Thoracic aorta (tissue), 2 donors: ENCODE results near the gene CHN2. TPM values are rescaled to one million over a fixed set of nuclear protein-coding genes. Genes with fewer than 3 reads are reported as not detected.

ENCODE experiments used
- ATAC-seq: fragments of 150-250 bp; one replicate; pipeline ENCODE4 v1.8.0; 2017; ENCODE audit warnings: low read depth; ENCODE audit not compliant: insufficient number of reproducible peaks, low FRiP score
- DNase-seq: peaks from one replicate; pipeline ENCODE4 v3.0.0-alpha.2; 2020; ENCODE audit warnings: low spot score
- H3K27ac ChIP-seq, 2 donors: fragments of 200-600 bp; sonication (generic); 1 replicate in 1 of 2; 2 replicates in 1 of 2; pipeline ENCODE4 v1.5.1; 2016; ENCODE audit warnings: mild to moderate bottlenecking in 2 of 2, moderate library complexity in 2 of 2
- H3K27me3 ChIP-seq: fragments of 200-600 bp; sonication (generic); replicated peaks from 2 replicates; pipeline ENCODE4 v1.6.0; 2016; ENCODE audit warnings: mild to moderate bottlenecking; ENCODE audit not compliant: insufficient read depth
- H3K36me3 ChIP-seq: fragments of 200-600 bp; sonication (generic); one replicate; pipeline ENCODE4 v1.5.1; 2016
- H3K4me1 ChIP-seq, 2 donors: fragments of 200-600 bp; sonication (generic); 1 replicate in 1 of 2; 2 replicates in 1 of 2; pipeline versions ENCODE4 v1.5.1 to v1.6.0; 2016; ENCODE audit warnings: low read depth in 2 of 2, mild to moderate bottlenecking in 1 of 2; ENCODE audit not compliant: control insufficient read depth in 1 of 2
- H3K4me3 ChIP-seq: fragments of 200-600 bp; sonication (generic); 2 replicates; pipeline ENCODE4 v1.5.1; 2016; ENCODE audit warnings: mild to moderate bottlenecking
- H3K9me3 ChIP-seq: fragments of 200-600 bp; sonication (generic); 2 replicates; pipeline ENCODE4 v1.5.1; 2016
- total RNA-seq, 2 donors: library from RNA; depleted of rRNA; stranded (reverse); fragments of >200 nt; gene quantifications; one replicate each; pipeline versions ENCODE4 v1.1.0 to v1.2.3, GENCODE V29; 2016
- TF ChIP-seq, protein P1 (sequence below): fragments of 200-600 bp; sonication (generic); IDR thresholded peaks from one replicate; pipeline ENCODE4 v1.5.1; 2019; ENCODE audit warnings: antibody characterized with exemption

Gene CHN2
- total RNA-seq, 2 donors from 2014 or later: 22.6 to 44.7 TPM

- TF ChIP-seq, protein P1, sequence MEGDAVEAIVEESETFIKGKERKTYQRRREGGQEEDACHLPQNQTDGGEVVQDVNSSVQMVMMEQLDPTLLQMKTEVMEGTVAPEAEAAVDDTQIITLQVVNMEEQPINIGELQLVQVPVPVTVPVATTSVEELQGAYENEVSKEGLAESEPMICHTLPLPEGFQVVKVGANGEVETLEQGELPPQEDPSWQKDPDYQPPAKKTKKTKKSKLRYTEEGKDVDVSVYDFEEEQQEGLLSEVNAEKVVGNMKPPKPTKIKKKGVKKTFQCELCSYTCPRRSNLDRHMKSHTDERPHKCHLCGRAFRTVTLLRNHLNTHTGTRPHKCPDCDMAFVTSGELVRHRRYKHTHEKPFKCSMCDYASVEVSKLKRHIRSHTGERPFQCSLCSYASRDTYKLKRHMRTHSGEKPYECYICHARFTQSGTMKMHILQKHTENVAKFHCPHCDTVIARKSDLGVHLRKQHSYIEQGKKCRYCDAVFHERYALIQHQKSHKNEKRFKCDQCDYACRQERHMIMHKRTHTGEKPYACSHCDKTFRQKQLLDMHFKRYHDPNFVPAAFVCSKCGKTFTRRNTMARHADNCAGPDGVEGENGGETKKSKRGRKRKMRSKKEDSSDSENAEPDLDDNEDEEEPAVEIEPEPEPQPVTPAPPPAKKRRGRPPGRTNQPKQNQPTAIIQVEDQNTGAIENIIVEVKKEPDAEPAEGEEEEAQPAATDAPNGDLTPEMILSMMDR: no peak
- DNase-seq (no peak), ATAC-seq (no peak)
Observed at GRCh38 chr7:29459589-29459988, 265.0 kb downstream of the CHN2 start.

DNA sequence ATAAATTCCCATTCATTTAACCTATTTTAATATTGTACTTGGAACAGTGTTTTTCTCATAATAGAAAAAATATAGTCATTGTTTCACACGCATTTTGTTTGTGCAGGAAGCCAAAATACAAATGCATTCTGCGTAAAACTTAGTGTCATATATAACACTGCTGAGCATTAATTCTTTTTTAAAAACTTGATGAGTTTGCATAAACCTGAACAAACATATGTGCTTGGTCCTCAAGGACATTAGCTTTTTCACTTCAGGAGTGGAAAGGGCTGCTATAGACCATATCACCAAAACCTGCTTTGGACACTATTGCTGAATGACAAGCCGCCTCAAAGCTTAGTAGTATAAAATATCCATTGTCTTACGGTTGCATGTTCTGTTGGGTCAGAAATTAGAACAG, 267.4 kb downstream of the CHN2 start:
- no peak overlapping the region for H3K27ac ChIP-seq
- H3K36me3 ChIP-seq: no peaks in the 10 kb centered on the region
- TF ChIP-seq, protein P1: no peak
- no peak overlapping the region for H3K4me3 ChIP-seq
- H3K4me1 ChIP-seq: no peaks in the 10 kb centered on the region
- ATAC-seq (no peak), DNase-seq (no peak)
- no peaks in the 10 kb centered on the region for H3K9me3 ChIP-seq
- no peaks in the 10 kb centered on the region for H3K27me3 ChIP-seq

More at GRCh38 chr7:29459589-29459988, 265.0 kb downstream of the CHN2 start:
- Histone ChIP-seq H3K4me3 (no peak overlapping the region), H3K4me1 (no peaks in the 10 kb centered on the region), H3K27me3 (no peaks in the 10 kb centered on the region), H3K27ac (no peak overlapping the region), H3K36me3 (no peaks in the 10 kb centered on the region), H3K9me3 (no peaks in the 10 kb centered on the region)

DNA sequence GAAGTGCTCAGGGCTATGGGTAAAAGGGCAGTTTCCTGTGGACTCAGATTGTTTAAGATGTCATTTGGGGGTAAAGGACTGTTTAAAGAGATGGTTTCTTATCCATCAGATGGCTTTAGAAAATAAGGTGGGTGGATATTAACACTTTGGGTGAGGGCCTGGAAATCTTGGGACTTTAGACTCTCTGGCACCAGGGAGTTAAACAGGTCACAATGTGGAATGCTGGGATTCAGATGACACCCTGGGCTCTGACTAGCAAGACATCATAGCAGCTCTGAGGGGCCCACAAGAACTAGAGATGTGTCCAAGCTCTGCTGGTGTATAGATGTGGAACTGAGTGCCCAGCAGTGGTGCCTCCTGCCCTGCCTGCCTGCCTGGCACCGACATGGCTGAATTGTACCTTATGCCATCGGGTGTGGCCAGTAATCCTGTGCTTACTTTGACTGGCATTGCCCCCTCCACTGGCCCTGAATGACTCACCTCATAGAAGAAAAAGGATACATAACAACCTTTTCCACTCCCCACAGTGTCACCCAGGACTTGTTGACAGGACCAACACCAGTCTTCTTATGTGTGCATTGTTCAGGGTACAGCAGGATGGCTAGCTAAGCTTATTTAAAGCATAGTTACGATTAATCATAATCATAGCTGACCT, 269.1 kb downstream of the CHN2 start:
- no peak overlapping the region for H3K4me3 ChIP-seq
- H3K9me3 ChIP-seq: no peaks in the 10 kb centered on the region
- TF ChIP-seq, protein P1: no peak
- no peak for ATAC-seq
- no peaks in the 10 kb centered on the region for H3K36me3 ChIP-seq
- no peak for DNase-seq
- no peaks in the 10 kb centered on the region for H3K27me3 ChIP-seq
- no peak overlapping the region for H3K27ac ChIP-seq
- H3K4me1 ChIP-seq: no peaks in the 10 kb centered on the region

DNA sequence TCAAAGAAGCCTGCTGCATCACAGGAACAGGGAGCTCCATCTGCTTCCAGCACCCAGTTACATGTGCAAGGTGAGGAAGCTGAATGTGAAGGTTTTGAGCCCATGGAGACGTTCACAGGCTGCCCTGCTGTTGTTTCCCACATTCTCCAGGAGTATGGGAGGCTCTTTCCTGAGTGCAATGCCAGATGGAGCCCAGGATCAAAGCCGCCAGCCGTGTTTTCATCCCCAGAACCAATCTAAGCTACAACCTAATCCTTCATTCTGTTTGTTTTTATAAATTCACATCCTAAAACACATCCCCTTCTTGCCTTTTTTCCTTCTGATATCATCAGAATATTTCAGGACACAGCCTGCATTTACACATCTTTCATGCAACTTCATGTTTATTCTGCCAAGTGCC, 270.2 kb downstream of the CHN2 start:
- peaks cover under 1 to 3% of the 10 kb centered on the region in 2 donors for H3K4me1 ChIP-seq
- H3K9me3 ChIP-seq: no peaks in the 10 kb centered on the region
- ATAC-seq: no peak
- no peak overlapping the region for H3K4me3 ChIP-seq
- TF ChIP-seq, protein P1: no peak
- H3K27ac ChIP-seq: no peak overlapping the region
- no peaks in the 10 kb centered on the region for H3K27me3 ChIP-seq
- no peaks in the 10 kb centered on the region for H3K36me3 ChIP-seq
- no peak for DNase-seq

- no peak overlapping the region for H3K4me3 ChIP-seq
- no peaks in the 10 kb centered on the region for H3K9me3 ChIP-seq
- ATAC-seq: no peak
- TF ChIP-seq, protein P1: no peak
- no peak for DNase-seq
- no peaks in the 10 kb centered on the region for H3K36me3 ChIP-seq
- peaks cover 8 to 11% of the 10 kb centered on the region in 2 donors for H3K4me1 ChIP-seq
- no peak overlapping the region for H3K27ac ChIP-seq
- H3K27me3 ChIP-seq: no peaks in the 10 kb centered on the region
Observed at GRCh38 chr7:29467193-29467926, 272.8 kb downstream of the CHN2 start.
